Stomach (tissue), 9 donors: Measurements from ENCODE around the gene GAS6. TPM values are rescaled to one million over a fixed set of nuclear protein-coding genes. Genes with fewer than 3 reads are reported as not detected.
A peak's percentile ranks its signal among the peaks of the same experiment; 100 is the strongest.

Experiments used
- DNase-seq, 2 donors: peaks; one replicate each; pipeline versions ENCODE4 v3.0.0 to v3.0.0-alpha.2; 2013 to 2019
- H3K27ac ChIP-seq, 5 donors: fragments of 200-600 bp in 4 of 5; sonication (generic) in 4 of 5; one replicate each; pipeline ENCODE4 v1.5.1; 2013 to 2019; ENCODE audit warnings: mild to moderate bottlenecking in 1 of 5, moderate library complexity in 1 of 5
- H3K27me3 ChIP-seq, 3 donors: fragments of 200-600 bp; sonication (generic); one replicate each; pipeline ENCODE4 v1.5.1; 2017 to 2019; ENCODE audit warnings: mixed run types in 1 of 3
- H3K36me3 ChIP-seq, 4 donors: fragments of 200-600 bp; sonication (generic); 1 replicate in 3 of 4; 2 replicates in 1 of 4; pipeline ENCODE4 v1.5.1; 2016 to 2019
- H3K4me1 ChIP-seq, 4 donors: fragments of 200-600 bp; sonication (generic); one replicate each; pipeline ENCODE4 v1.5.1; 2016 to 2019
- H3K4me3 ChIP-seq, 4 donors: fragments of 200-600 bp; sonication (generic) in 3 of 4; one replicate each; pipeline ENCODE4 v1.5.1; 2016 to 2019; ENCODE audit warnings: mild to moderate bottlenecking in 1 of 4
- H3K9me3 ChIP-seq, 4 donors: fragments of 200-600 bp; sonication (generic); one replicate each; pipeline ENCODE4 v1.5.1; 2016 to 2019
- EP300 ChIP-seq: sonication (generic); formaldehyde crosslinking; IDR thresholded peaks from one replicate; pipeline ENCODE4 v1.6.1; 2017; ENCODE audit warnings: antibody characterized with exemption
- POLR2A ChIP-seq, 4 donors: fragments of 450-650 bp; IDR thresholded peaks; one replicate each; pipeline ENCODE4 v1.6.1; 2016; ENCODE audit warnings: antibody characterized with exemption in 4 of 4, control low read depth in 2 of 4, mild to moderate bottlenecking in 1 of 4, moderate library complexity in 1 of 4
- POLR2AphosphoS5 ChIP-seq, 3 donors: sonication (generic); formaldehyde crosslinking; IDR thresholded peaks; one replicate each; pipeline ENCODE4 v1.6.1; 2016; ENCODE audit warnings: antibody characterized with exemption in 3 of 3
- WGBS, 5 donors: extraction: QIAGEN DNeasy Blood & Tissue Kit in 3 of 5; methylation state at CpG; one replicate each; pipeline versions ENCODE4 v1.1.5 to v1.1.7; 2013 to 2018; 5-methylcytosine and 5-hydroxymethylcytosine counted together
- intact Hi-C: fragments of 100-400 bp; cut with DNase I; formaldehyde crosslinking; loops from one replicate; pipeline ENCODE4 v1.15.1; 2023; ENCODE audit warnings: low total_unique reads
- polyA plus RNA-seq, 3 donors: library from polyadenylated mRNA; stranded (reverse); fragments of 200-250 nt; gene quantifications; one replicate each; pipeline ENCODE4 v1.2.3, GENCODE V29; 2013
- total RNA-seq, 5 donors: library from RNA; depleted of rRNA; stranded (reverse); fragments of >200 nt; gene quantifications; one replicate each; pipeline versions ENCODE4 v1.1.0 to v1.2.3, GENCODE V29; 2014 to 2016
- TF ChIP-seq, protein P1 (sequence below), 7 experiments: fragments of 450-650 bp in 4 of 7; fragments of 200-600 bp in 3 of 7; sonication (generic) in 3 of 7; IDR thresholded peaks; one replicate each; pipeline ENCODE4 v1.5.1; 2016 to 2019; ENCODE audit warnings: antibody characterized with exemption in 7 of 7, control low read depth in 2 of 7, mild to moderate bottlenecking in 1 of 7
- donor health status: healthy with polysubstance abuse.
- donor health status: Bipolar disorder and iron deficiency.
- donor health status: healthy.

Gene GAS6
- total and polyA plus RNA-seq, 8 donors, result 31.4 to 409 (median 92.9) TPM

DNA sequence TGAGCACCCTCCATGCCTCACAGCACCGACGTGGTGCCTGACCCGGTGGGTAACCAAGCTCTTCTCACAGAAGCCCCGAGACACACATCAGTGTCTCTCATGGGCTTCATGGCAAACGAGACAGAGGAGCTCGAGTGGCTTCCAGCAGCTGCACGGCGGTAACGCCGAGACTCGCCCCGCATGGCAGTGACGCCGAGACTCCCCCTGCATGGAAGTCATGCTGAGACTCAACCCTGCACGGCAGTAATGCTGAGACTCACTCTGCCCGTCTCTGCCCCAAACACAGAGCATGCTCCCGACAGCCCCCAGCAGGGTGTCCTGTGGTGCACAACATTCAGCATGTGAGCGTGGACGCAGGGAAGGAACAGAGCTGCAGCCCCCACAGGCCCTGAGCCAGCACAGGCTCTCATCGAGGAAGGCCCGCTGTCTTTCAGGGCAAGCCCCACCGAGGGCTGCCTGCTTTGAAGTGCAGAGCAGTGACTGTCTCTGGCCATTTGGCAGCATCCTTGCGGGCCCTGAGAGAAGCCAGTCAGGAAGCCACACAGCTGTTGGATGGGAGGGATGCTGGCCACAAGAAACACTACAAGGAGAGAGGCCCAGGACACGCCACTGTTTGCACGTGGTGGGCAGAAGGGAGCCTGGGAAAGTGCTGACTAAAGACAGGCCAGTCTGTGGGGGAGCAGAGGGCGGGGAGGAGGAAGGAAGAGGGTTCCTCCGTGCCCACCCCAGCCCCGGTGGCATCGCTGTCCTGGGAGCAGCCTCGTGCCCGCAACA, 9.5 kb downstream of the GAS6 start:
- Histone ChIP-seq H3K27me3 (no peaks in the 10 kb centered on the region), H3K27ac (peak overlapping the region in 3 of 5 donors; percentile 31 to 46 (median 44)), H3K4me1 (peaks cover 47 to 74% (median 59%) of the 10 kb centered on the region in 4 donors), H3K4me3 (no peak overlapping the region), H3K9me3 (no peaks in the 10 kb centered on the region), H3K36me3 (no peaks in the 10 kb centered on the region)
- 54 to 67% (median 66%) methylated on average over 28 to 31 of the region's 31 CpGs for WGBS, 5 donors
- intact Hi-C loops, result no loop called here
- TF ChIP-seq EP300, result no peak
- TF ChIP-seq, protein P1, sequence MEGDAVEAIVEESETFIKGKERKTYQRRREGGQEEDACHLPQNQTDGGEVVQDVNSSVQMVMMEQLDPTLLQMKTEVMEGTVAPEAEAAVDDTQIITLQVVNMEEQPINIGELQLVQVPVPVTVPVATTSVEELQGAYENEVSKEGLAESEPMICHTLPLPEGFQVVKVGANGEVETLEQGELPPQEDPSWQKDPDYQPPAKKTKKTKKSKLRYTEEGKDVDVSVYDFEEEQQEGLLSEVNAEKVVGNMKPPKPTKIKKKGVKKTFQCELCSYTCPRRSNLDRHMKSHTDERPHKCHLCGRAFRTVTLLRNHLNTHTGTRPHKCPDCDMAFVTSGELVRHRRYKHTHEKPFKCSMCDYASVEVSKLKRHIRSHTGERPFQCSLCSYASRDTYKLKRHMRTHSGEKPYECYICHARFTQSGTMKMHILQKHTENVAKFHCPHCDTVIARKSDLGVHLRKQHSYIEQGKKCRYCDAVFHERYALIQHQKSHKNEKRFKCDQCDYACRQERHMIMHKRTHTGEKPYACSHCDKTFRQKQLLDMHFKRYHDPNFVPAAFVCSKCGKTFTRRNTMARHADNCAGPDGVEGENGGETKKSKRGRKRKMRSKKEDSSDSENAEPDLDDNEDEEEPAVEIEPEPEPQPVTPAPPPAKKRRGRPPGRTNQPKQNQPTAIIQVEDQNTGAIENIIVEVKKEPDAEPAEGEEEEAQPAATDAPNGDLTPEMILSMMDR (IDR thresholded peaks at IDR 0.05), result no peak
- no peak for TF ChIP-seq POLR2A (IDR thresholded peaks at IDR 0.05)
- TF ChIP-seq POLR2AphosphoS5 (IDR thresholded peaks at IDR 0.05), result peak in 1 of 3 donors; percentile 4
- DNase-seq, result peak in 1 of 2 donors; percentile 61

DNA sequence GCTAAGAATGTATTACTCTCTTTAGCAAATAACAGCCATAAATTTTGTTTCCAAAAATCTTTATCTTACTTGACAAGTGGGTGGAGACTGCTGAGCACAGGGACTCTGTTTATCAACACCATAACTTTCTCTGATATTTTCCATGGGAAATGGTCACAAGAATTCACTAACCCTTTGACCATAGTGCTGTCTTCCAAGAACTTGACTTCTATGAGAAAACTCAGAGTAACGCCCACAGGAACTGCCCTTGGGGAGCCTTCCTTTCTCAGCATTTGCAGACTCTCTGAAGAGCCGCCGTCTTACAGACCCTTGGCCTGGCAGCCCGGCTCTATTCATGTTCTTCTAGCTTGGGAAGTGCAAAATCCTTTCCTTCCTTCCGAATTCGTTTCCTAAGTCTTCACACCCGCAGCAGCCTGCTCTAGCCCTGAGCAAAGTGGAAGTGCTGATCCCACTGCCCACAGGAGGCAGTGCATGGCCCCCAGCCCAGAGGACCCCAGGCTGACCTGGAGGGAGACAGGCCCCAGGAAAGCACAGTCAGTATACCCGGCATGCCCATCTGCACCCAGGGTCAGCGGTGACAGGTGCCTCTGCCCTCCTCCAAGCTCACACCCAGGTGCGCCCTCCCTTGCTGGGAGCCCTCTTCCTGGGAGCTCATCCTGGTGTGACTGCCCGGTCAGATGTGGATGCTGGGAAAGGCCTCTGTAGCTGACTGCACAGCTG, 10.2 kb downstream of the GAS6 start:
- H3K4me3 ChIP-seq, result no peak overlapping the region
- peak in 1 of 2 donors; percentile 75 for DNase-seq
- peak overlapping the region in 3 of 5 donors; percentile 22 to 46 (median 22) for H3K27ac ChIP-seq
- intact Hi-C loops, result no loop called here
- TF ChIP-seq POLR2AphosphoS5 (IDR thresholded peaks at IDR 0.05) (no peak), POLR2A (IDR thresholded peaks at IDR 0.05) (no peak), EP300 (no peak)
- peaks cover 53 to 79% (median 61%) of the 10 kb centered on the region in 4 donors for H3K4me1 ChIP-seq
- no peaks in the 10 kb centered on the region for H3K27me3 ChIP-seq
- H3K36me3 ChIP-seq, result no peaks in the 10 kb centered on the region
- no peaks in the 10 kb centered on the region for H3K9me3 ChIP-seq
- WGBS, 5 donors, result 39 to 49% (median 45%) methylated on average over 8 to 11 of the region's 11 CpGs

- Histone ChIP-seq H3K9me3 (no peaks in the 10 kb centered on the region), H3K36me3 (peaks cover 0 to under 1% (median 0%) of the 10 kb centered on the region in 4 donors), H3K27ac (peak overlapping the region in 2 of 5 donors; percentile 22 to 40), H3K4me1 (peaks cover 52 to 79% (median 65%) of the 10 kb centered on the region in 4 donors), H3K4me3 (no peak overlapping the region), H3K27me3 (no peaks in the 10 kb centered on the region)
- no peak for TF ChIP-seq POLR2AphosphoS5 (IDR thresholded peaks at IDR 0.05)
- DNase-seq, result no peak
- intact Hi-C loops, result no loop called here
- 74 to 80% (median 79%) methylated on average over 17 to 22 of the region's 22 CpGs for WGBS, 5 donors
Measured at GRCh38 chr13:113852536-113853517, 11.0 kb downstream of the GAS6 start.

- Histone ChIP-seq H3K27ac (no peak overlapping the region), H3K4me3 (no peak overlapping the region), H3K36me3 (peaks cover 0 to 8% (median 4%) of the 10 kb centered on the region in 4 donors), H3K27me3 (no peaks in the 10 kb centered on the region), H3K9me3 (no peaks in the 10 kb centered on the region), H3K4me1 (peaks cover 44 to 71% (median 58%) of the 10 kb centered on the region in 4 donors)
- no peak for DNase-seq
- no peak for TF ChIP-seq EP300
- no peak for TF ChIP-seq POLR2AphosphoS5 (IDR thresholded peaks at IDR 0.05)
- TF ChIP-seq, protein P1 (IDR thresholded peaks at IDR 0.05), result no peak
- no peak for TF ChIP-seq POLR2A (IDR thresholded peaks at IDR 0.05)
- intact Hi-C loops, result no loop called here
- 83 to 92% (median 86%) methylated on average over 23 of the region's 23 CpGs for WGBS, 5 donors
Measured at GRCh38 chr13:113851826-113852535, 11.9 kb downstream of the GAS6 start.
